A204.1 (cell line): ENCODE data around the gene OSBP2.
"Not testable (repeated sequence)": the region's sequence is repeated elsewhere in the genome, so short reads cannot be mapped to it uniquely, and the experiment has no call there.

ENCODE experiments used
- FAIRE-seq: peaks from 2 replicates; lab custom pipeline; 2012; peaks lifted over from hg19 to GRCh38; lab: Jason Lieb, UNC

OSBP2 gene

GRCh38 chr22:30718938-30719337 is 24.3 kb downstream of the OSBP2 start:
- FAIRE-seq: no peak

- no peak for FAIRE-seq
These were observed 25.7 kb downstream of the OSBP2 start for GRCh38 chr22:30720263-30720837.

DNA sequence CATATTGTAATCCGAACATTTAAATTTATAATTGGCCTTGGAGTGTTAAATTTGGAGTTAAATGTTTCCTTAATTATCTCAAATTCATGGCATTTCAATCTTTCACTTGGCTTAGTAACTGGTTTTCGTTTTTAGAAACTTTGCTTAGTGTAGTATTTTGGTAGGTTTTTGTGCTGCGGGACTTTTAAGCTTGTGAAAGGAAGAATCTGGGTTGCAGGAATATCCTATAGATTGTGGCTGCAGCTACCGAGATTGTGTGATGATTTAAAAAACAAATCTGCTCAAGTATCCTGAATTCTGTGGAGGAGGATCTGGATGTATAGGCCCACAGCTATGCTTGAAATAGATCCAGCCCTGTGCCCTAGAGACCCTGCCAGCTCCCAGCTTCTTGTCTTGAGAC is 27.1 kb downstream of the OSBP2 start:
- FAIRE-seq: no peak

DNA sequence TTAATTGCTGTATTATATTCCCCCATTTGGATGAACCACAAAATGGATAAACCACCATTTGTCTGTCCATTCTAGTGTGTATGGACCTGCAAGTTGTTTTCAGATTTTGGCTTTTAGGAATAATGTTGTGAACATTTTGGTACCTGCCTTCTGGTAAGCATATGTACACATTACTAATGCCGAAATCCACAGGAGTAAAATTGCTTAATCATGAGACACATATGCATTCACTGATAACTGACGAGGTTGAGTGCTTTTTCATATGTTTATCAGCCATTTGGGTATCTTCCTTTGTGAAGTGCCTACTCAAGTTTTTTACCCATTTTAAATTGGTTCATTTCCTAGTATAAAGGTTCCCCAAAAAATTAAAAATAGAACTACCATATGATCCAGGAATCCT is 34.2 kb downstream of the OSBP2 start:
- FAIRE-seq: no peak

DNA sequence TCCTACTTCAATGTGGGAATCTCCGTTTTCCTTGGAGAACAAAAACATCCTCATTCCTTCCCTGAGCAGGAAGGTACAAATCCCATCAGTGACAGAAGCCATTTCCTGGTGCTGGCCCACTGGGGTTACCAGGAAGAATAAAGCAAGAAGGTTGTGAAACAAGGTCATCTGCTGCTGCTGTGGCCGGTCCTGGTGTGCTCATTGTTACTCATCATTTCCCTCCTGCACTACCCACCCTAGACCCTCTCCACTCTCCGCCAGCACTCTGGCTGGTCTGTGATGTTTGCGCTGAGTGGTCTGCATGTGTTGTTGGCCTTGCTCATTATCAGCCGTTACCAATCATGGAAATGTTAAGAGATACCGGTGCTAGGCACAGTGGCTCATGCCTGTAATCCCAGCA is 37.0 kb downstream of the OSBP2 start:
- no peak for FAIRE-seq

GRCh38 chr22:30732426-30732825 is 37.8 kb downstream of the OSBP2 start:
- no peak for FAIRE-seq

- FAIRE-seq: no peak
These were observed 38.5 kb downstream of the OSBP2 start for GRCh38 chr22:30733181-30733631.

DNA sequence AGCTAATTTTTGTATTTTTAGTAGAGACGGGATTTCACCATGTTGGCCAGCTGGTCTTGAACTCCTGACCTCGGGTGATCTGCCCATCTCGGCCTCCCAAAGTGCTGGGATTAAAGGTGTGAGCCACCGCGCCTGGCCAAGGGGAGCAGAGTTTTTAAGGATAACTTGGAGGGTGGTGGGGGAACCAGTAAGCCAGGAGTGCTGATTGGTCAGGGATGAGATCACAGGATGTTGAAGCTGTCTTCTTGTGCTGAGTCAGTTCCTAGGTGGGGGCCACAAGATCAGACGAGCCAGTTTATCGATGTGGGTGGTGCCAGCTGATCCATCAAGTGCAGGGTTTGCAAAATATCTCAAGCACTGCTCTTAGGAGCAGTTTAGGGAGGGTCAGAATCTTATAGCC is 45.3 kb downstream of the OSBP2 start:
- not testable (repeated sequence) for FAIRE-seq

GRCh38 chr22:30740511-30740910 is 45.8 kb downstream of the OSBP2 start:
- not testable (repeated sequence) for FAIRE-seq

DNA sequence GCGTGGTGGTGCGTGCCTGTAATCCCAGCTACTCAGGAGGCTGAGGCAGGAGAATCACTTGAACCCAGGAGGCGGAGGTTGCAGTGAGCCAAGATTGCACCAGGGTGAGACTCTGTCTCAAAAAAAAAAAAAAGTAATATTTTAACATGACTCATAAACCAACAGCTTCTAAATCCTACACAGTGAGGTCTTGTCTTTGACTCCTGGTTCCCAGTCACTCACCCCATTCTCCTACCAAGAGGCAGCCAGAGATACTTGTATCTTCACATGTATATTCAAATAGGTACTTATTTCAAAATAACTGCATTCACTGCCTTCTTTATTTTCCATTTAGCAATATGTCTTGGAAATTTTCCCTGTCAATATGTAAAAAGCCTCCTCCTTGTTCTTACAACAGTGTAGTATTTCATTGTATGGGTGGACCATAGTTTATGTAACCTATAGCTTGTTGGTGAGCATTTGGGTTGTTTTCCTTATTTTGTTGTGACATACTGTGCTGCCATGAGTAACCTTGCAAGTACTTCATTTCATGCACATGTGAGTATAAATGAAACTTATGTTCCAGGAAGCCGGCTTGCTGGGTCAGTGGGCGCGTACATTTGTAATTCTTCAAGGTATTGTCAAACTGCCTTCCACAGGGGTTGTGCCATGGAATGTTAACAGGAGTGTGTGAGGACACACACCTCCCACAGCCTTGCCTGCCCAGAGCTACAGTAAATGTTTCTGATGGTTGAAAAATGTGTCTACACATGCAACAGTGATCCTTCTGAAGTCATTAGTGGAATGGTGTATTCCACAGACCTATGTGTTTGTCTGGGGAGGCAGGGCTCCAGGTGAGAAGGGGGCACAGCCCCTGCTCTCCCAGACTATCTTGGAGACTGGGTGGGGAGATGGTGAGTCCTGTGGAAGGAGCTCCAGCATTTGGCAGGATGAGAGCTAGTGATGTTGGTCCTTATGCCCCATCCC is 47.9 kb downstream of the OSBP2 start:
- no peak for FAIRE-seq

- no peak for FAIRE-seq
These were observed 48.8 kb downstream of the OSBP2 start for GRCh38 chr22:30743257-30744020.

DNA sequence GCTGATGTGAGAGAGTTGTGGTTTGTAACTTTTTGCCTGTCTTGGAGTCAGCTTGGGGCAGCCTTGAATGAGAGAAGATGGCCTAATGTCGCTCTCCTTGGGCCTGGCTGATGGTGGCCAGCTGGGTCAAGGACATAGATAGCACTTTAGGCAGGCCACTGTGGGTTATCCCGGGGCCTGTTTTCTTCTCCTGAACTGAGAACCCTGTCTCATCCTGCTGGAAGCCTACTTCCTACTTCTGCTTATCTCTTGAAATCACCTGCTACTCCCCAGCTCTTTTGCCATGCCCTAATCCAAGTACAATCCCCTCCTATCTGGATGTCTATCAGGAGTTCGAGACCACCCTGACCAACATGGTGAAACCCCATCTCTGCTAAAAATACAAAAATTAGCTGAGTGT is 49.5 kb downstream of the OSBP2 start:
- FAIRE-seq: no peak

GRCh38 chr22:30747493-30747892 is 52.8 kb downstream of the OSBP2 start:
- FAIRE-seq: no peak

DNA sequence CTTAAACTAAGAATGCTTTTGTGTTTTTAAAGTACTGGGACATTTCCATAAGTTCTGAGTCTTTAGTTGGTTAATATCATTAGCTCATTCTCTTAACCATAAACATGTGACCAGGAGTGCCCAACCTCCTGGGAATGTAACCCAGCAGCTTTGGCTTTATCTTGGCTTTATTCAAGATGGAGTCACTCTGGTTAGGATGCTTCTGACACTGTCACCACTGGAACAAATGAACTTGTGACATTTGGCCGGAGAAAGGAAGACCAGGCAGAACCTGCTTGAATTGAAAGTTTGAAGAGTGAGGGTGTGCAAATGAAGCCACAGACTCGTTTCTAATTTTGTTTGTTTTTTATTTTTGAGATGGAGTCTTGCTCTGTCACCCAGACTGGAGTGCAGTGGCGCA is 54.6 kb downstream of the OSBP2 start:
- no peak for FAIRE-seq

GRCh38 chr22:30749849-30750248 is 55.2 kb downstream of the OSBP2 start:
- no peak for FAIRE-seq

DNA sequence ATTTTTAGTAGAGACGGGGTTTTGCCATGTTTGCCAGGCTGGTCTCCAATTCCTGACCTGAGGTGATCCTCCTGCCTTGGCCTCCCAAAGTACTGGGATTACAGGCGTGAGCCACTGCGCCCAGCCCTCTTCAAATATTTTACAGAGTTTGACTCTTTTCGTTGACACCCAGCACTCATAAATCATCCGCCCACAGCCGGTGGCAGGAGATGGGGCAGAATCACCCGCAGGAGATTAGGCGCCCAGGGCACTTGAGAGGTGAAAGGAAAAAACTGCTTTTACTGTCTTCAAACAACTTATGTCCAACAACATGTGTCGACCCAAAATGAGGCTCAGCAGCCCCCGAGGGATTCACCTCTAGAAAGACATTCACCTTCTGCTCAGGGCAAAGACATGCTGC is 56.9 kb downstream of the OSBP2 start:
- FAIRE-seq: no peak

DNA sequence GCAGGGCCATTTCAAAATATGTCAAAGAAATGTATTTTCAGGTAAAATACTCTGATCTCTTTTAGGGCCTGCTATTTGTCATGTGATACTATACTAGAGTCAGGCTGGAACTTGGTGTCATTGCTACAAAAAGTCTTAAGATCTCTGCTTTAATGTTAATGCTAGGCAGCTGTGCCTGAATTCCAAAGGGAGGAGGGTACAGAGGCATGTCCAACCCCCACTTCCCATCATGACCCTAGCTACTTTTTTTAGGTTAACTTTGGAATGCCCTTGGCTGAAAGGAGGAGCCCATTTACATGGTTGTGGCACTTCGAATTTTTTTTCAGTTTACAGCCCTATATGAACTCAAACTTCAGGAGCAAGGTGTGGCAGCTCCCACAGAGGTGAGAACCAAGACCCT is 58.1 kb downstream of the OSBP2 start:
- no peak for FAIRE-seq

GRCh38 chr22:30753701-30754100 is 59.0 kb downstream of the OSBP2 start:
- FAIRE-seq: no peak

GRCh38 chr22:30754521-30754920 is 59.8 kb downstream of the OSBP2 start:
- no peak for FAIRE-seq

- FAIRE-seq: peak; percentile 89
These were observed 60.5 kb downstream of the OSBP2 start for GRCh38 chr22:30754971-30755758.

- no peak for FAIRE-seq
These were observed 61.1 kb downstream of the OSBP2 start for GRCh38 chr22:30755759-30756124.
